B cell (primary cell): ENCODE data around the gene PTPRS. TPM values are rescaled to one million over a fixed set of nuclear protein-coding genes. Genes with fewer than 3 reads are reported as not detected.

ENCODE experiments used
- ATAC-seq: fragments of 200-7000 bp; cut with Tn5 transposase; one replicate; pipeline ENCODE4 v1.10.0; 2021; ENCODE audit warnings: low read depth, mild to moderate bottlenecking, moderate number of reproducible peaks, moderate library complexity
- CTCF ChIA-PET: fragments of 350-600 bp; sonication (Branson Sonifier 250); formaldehyde crosslinking; loops from one replicate; lab custom pipeline; 2021; ENCODE audit warnings: antibody characterized with exemption, inconsistent platforms; lab: Charles Lee
- POLR2A ChIA-PET: fragments of 350-600 bp; sonication (Branson Sonifier 250); formaldehyde crosslinking; loops from one replicate; lab custom pipeline; 2021; ENCODE audit warnings: antibody characterized with exemption; lab: Charles Lee
- DNase-seq: peaks from one replicate; pipeline ENCODE4 v3.0.0; 2013
- H2AFZ ChIP-seq: 2 replicates; pipeline ENCODE4 v1.6.1; 2012; ENCODE audit warnings: mild to moderate bottlenecking, low read depth, low read length; ENCODE audit not compliant: insufficient read depth, poor library complexity, severe bottlenecking
- H3K27ac ChIP-seq, 2 donors: 1 replicate in 1 of 2; 2 replicates in 1 of 2; pipeline ENCODE4 v1.5.1; 2012 to 2013; ENCODE audit warnings: low read length in 2 of 2, mild to moderate bottlenecking in 2 of 2, moderate library complexity in 1 of 2
- H3K27me3 ChIP-seq, 4 experiments: fragments of 200-600 bp in 1 of 4; sonication (generic) in 1 of 4; replicated peaks in 1 of 4; 1 replicate in 2 of 4; 2 replicates in 2 of 4; pipeline versions ENCODE4 v1.6.1 to v1.7.0; 2013 to 2016; ENCODE audit warnings: low read length in 3 of 4, mild to moderate bottlenecking in 2 of 4, mixed read lengths in 1 of 4, moderate library complexity in 1 of 4; ENCODE audit not compliant: insufficient read depth in 4 of 4, control insufficient read depth in 3 of 4; ENCODE audit errors: control extremely low read depth in 1 of 4
- H3K36me3 ChIP-seq, 2 experiments: replicated peaks in 1 of 2; 1 replicate in 1 of 2; 2 replicates in 1 of 2; pipeline versions ENCODE4 v1.6.1 to v1.7.1; 2013; ENCODE audit warnings: low read length in 1 of 2; ENCODE audit not compliant: insufficient read depth in 2 of 2, control insufficient read depth in 1 of 2; ENCODE audit errors: control extremely low read depth in 1 of 2, extremely low read depth in 1 of 2
- H3K4me1 ChIP-seq, 2 donors: fragments of 200-600 bp in 1 of 2; sonication (generic) in 1 of 2; 1 replicate in 1 of 2; 2 replicates in 1 of 2; pipeline versions ENCODE4 v1.5.1 to v1.6.1; 2013 to 2017; ENCODE audit warnings: low read length in 2 of 2; ENCODE audit not compliant: control insufficient read depth in 2 of 2, insufficient read depth in 2 of 2
- H3K4me2 ChIP-seq: replicated peaks from 2 replicates; pipeline ENCODE3; 2012; ENCODE audit warnings: mild to moderate bottlenecking, low read depth, low read length; ENCODE audit not compliant: poor library complexity, severe bottlenecking
- H3K4me3 ChIP-seq, 5 experiments: fragments of 200-600 bp in 1 of 5; sonication (generic) in 1 of 5; 1 replicate in 3 of 5; 2 replicates in 2 of 5; pipeline versions ENCODE4 v1.5.1 to v1.7.0; 2011 to 2016; ENCODE audit warnings: low read length in 4 of 5, mild to moderate bottlenecking in 4 of 5, low read depth in 2 of 5, control low read depth in 1 of 5, moderate library complexity in 1 of 5; ENCODE audit not compliant: insufficient read depth in 1 of 5; ENCODE audit errors: control extremely low read depth in 1 of 5, extremely low read depth in 1 of 5
- H3K79me2 ChIP-seq: fragments of 200-600 bp; sonication (generic); one replicate; pipeline ENCODE4 v1.6.0; 2016; ENCODE audit warnings: low read length; ENCODE audit not compliant: control insufficient read depth, insufficient read depth
- H3K9ac ChIP-seq: fragments of 200-600 bp; sonication (generic); 2 replicates; pipeline ENCODE4 v1.6.1; 2017; ENCODE audit warnings: mild to moderate bottlenecking, low read length, moderate library complexity
- H3K9me3 ChIP-seq, 3 donors: one replicate each; pipeline versions ENCODE4 v1.6.1 to v1.7.1; 2013; ENCODE audit warnings: low read length in 2 of 3; ENCODE audit not compliant: control insufficient read depth in 2 of 3, insufficient read depth in 1 of 3; ENCODE audit errors: control extremely low read depth in 1 of 3
- H4K20me1 ChIP-seq: 2 replicates; pipeline ENCODE4 v1.6.0; 2012; ENCODE audit warnings: mild to moderate bottlenecking, low read length; ENCODE audit not compliant: insufficient read depth, control insufficient read depth, poor library complexity, severe bottlenecking
- H3K27ac Mint-ChIP-seq: one replicate; pipeline ENCODE4 v1.8.0; 2021; ENCODE audit warnings: mixed read lengths
- H3K27me3 Mint-ChIP-seq: one replicate; pipeline ENCODE4 v1.8.0; 2021; ENCODE audit warnings: mixed read lengths
- H3K4me1 Mint-ChIP-seq: one replicate; pipeline ENCODE4 v1.8.0; 2021; ENCODE audit warnings: mixed read lengths
- H3K4me3 Mint-ChIP-seq: one replicate; pipeline ENCODE4 v1.8.0; 2021; ENCODE audit warnings: mixed read lengths
- H3K9me3 Mint-ChIP-seq: one replicate; pipeline ENCODE4 v1.8.0; 2022; ENCODE audit warnings: mixed read lengths; ENCODE audit not compliant: insufficient read depth
- EZH2 ChIP-seq: IDR thresholded peaks from 2 replicates; pipeline ENCODE4 v1.6.1; 2012; ENCODE audit warnings: borderline replicate concordance, low read depth, mild to moderate bottlenecking, moderate library complexity, low read length; ENCODE audit not compliant: insufficient read depth, poor library complexity, severe bottlenecking
- WGBS: methylation state at CpG from one replicate; pipeline ENCODE4 v1.1.5; 2013; ENCODE audit warnings: missing lambda C conversion rate; ENCODE audit not compliant: insufficient coverage; 5-methylcytosine and 5-hydroxymethylcytosine counted together
- intact Hi-C: fragments of 100-400 bp; cut with micrococcal nuclease; formaldehyde crosslinking; loops from one replicate; pipeline ENCODE4 v1.10.0; 2022
- polyA plus RNA-seq: library from polyadenylated mRNA; depleted of rRNA; stranded (reverse); fragments of >200 nt; gene quantifications from 2 replicates; pipeline ENCODE4 v1.2.3, GENCODE V29; 2012
- total RNA-seq, 2 donors: library from RNA; stranded (reverse); fragments of 120-200 nt in 1 of 2; gene quantifications; 1 replicate in 1 of 2; 2 replicates in 1 of 2; pipeline versions ENCODE4 v1.2.3 to v1.2.4, GENCODE V29; 2013 to 2022
- TF ChIP-seq, protein P1 (sequence below): fragments of 200-600 bp; IDR thresholded peaks from one replicate; pipeline ENCODE4 v1.8.0; 2022; ENCODE audit warnings: antibody characterized with exemption, mild to moderate bottlenecking

Gene PTPRS
- total and polyA plus RNA-seq, 2 donors (not counting 1 experiment from before 2014, with no cell fraction given): 6.5 to 10.0 TPM

GRCh38 chr19:5302396-5302795 is 38.2 kb downstream of the PTPRS start:
- TF ChIP-seq EZH2: no peak
- TF ChIP-seq, protein P1, sequence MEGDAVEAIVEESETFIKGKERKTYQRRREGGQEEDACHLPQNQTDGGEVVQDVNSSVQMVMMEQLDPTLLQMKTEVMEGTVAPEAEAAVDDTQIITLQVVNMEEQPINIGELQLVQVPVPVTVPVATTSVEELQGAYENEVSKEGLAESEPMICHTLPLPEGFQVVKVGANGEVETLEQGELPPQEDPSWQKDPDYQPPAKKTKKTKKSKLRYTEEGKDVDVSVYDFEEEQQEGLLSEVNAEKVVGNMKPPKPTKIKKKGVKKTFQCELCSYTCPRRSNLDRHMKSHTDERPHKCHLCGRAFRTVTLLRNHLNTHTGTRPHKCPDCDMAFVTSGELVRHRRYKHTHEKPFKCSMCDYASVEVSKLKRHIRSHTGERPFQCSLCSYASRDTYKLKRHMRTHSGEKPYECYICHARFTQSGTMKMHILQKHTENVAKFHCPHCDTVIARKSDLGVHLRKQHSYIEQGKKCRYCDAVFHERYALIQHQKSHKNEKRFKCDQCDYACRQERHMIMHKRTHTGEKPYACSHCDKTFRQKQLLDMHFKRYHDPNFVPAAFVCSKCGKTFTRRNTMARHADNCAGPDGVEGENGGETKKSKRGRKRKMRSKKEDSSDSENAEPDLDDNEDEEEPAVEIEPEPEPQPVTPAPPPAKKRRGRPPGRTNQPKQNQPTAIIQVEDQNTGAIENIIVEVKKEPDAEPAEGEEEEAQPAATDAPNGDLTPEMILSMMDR: no peak
- Histone ChIP-seq H3K9me3 (peaks cover 0 to 10% (median 0%) of the 10 kb centered on the region in 3 donors), H3K27ac (no peak overlapping the region), H3K4me1 (no peaks in the 10 kb centered on the region), H3K4me2 (no peak overlapping the region), H3K4me3 (no peak overlapping the region), H3K36me3 (no peaks in the 10 kb centered on the region), H3K79me2 (no peaks in the 10 kb centered on the region), H3K9ac (no peak overlapping the region), H4K20me1 (no peaks in the 10 kb centered on the region), H2AFZ (no peak overlapping the region), H3K27me3 (peaks cover 0 to 2% (median 0%) of the 10 kb centered on the region in 4 experiments)
- intact Hi-C loops: no loop called here
- Mint-ChIP-seq H3K4me3 (no peak overlapping the region), H3K27ac (no peak overlapping the region), H3K9me3 (no peaks in the 10 kb centered on the region), H3K4me1 (no peaks in the 10 kb centered on the region), H3K27me3 (no peaks in the 10 kb centered on the region)
- ChIA-PET CTCF (no interaction called here), POLR2A (interaction anchor here (0.7 kb wide), 1 partner anchor 12 kb away, joined by 4 read pairs; no protein-coding TSS in a partner anchor)
- ATAC-seq: no peak
- DNase-seq: no peak
- WGBS: 85% methylated on average over 4 of the region's 9 CpGs

DNA sequence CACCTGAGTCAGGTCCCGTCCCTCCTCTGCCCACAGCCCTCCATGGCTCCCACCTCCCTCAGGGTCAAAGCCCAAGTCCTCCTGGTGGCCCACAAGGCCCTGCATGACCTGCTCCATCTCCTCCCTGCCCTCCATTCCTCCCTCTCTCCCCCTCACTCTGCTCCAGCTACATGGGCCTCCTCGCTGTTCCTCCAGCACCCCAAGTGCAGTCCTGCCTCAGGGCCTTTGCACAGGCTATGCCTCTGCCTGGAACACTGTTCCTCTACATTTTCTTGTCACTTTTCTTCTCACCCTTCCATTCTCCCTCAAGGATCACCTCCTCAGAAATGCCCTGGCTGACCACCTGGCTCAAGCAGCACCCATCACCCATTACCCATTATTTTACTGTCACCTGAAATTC is 41.5 kb downstream of the PTPRS start:
- 83% methylated on average over 2 of the region's 2 CpGs for WGBS
- ATAC-seq (no peak), DNase-seq (no peak)
- H4K20me1 ChIP-seq: no peaks in the 10 kb centered on the region
- intact Hi-C loops: no loop called here
- H3K27ac ChIP-seq: no peak overlapping the region
- H3K4me2 ChIP-seq: no peak overlapping the region
- H3K4me1 ChIP-seq: no peaks in the 10 kb centered on the region
- CTCF ChIA-PET: no interaction called here
- H3K9ac ChIP-seq: no peak overlapping the region
- H3K9me3 Mint-ChIP-seq: no peaks in the 10 kb centered on the region
- no peaks in the 10 kb centered on the region for H3K36me3 ChIP-seq
- peaks cover 2% of the 10 kb centered on the region for H3K4me1 Mint-ChIP-seq
- no peaks in the 10 kb centered on the region for H3K79me2 ChIP-seq
- H3K4me3 Mint-ChIP-seq: no peak overlapping the region
- TF ChIP-seq, protein P1: no peak
- TF ChIP-seq EZH2: no peak
- peaks cover 0 to 15% (median 0%) of the 10 kb centered on the region in 3 donors for H3K9me3 ChIP-seq
- peaks cover 0 to 2% (median 0%) of the 10 kb centered on the region in 4 experiments for H3K27me3 ChIP-seq
- H2AFZ ChIP-seq: no peak overlapping the region
- no peaks in the 10 kb centered on the region for H3K27me3 Mint-ChIP-seq
- H3K4me3 ChIP-seq: no peak overlapping the region
- H3K27ac Mint-ChIP-seq: no peak overlapping the region
- POLR2A ChIA-PET: no interaction called here
